Measurements from ENCODE around the gene PUS10. TPM values are rescaled to one million over a fixed set of nuclear protein-coding genes. Genes with fewer than 3 reads are reported as not detected.
"Not testable (repeated sequence)": the region's sequence is repeated elsewhere in the genome, so short reads cannot be mapped to it uniquely, and the experiment has no call there.

PUS10 gene
- total and polyA plus RNA-seq, 2 of the 4 experiments (the other 2 are of a cell fraction) = 4.4 to 5.7 TPM

GRCh38 chr2:61042807-61043206, 24.8 kb upstream of the PUS10 start:
- dilution Hi-C loops (cut with HindIII; ENCODE audit: low sequenced_read_pairs, unreplicated experiment) = no loop called here
- no peak overlapping the region for H3K4ac ChIP-seq (ENCODE audit: low read depth, low read length)
- peaks cover 6 to 20% of the 10 kb centered on the region in 2 experiments; a peak in 3 of 4 replicates for H3K79me1 ChIP-seq (ENCODE audit: low read depth in 1 of 2, low read length in 2 of 2)
- H3K23ac ChIP-seq (ENCODE audit: low read depth, low read length) = no peak overlapping the region
- no peak overlapping the region for H3K4me3 ChIP-seq (ENCODE audit: insufficient read depth, low read depth, low read length)
- POLR2A ChIA-PET (ENCODE audit: unreplicated experiment) = no interaction called here
- H3K14ac ChIP-seq (replicated peaks; ENCODE audit: low read depth, low read length) = no peak overlapping the region
- H2BK20ac ChIP-seq (ENCODE audit: low read depth, low read length) = no peak overlapping the region
- no peak overlapping the region for H2AK5ac ChIP-seq (ENCODE audit: low read depth, low read length)
- no peak for ATAC-seq (ENCODE audit: low read depth)
- no TSS peak for BruUV-seq (replicated peaks)
- CTCF ChIA-PET = no interaction called here
- WGBS, 2 experiments (ENCODE audit: extremely low coverage in 2 of 2, insufficient read length in 1 of 2) = no CpG with 5 or more reads among the region's 3 CpGs
- no peak overlapping the region for H2AK9ac ChIP-seq (replicated peaks; ENCODE audit: low read depth, low read length, poor library complexity)
- H3K27me3 ChIP-seq (ENCODE audit: control insufficient read depth, insufficient read depth, low read length) = no peaks in the 10 kb centered on the region
- no peak overlapping the region for H4K91ac ChIP-seq (ENCODE audit: insufficient read depth, low read depth, low read length)
- H3K9me3 ChIP-seq (ENCODE audit: control insufficient read depth, insufficient read depth, low read length) = no peaks in the 10 kb centered on the region
- H4K8ac ChIP-seq (ENCODE audit: low read depth in 2 of 2, low read length in 2 of 2) = no peak overlapping the region
- H3K18ac ChIP-seq (ENCODE audit: low read depth, low read length) = no peak overlapping the region
- H3K9ac ChIP-seq (ENCODE audit: low read depth, low read length) = no peak overlapping the region
- no peak overlapping the region for H2BK15ac ChIP-seq (ENCODE audit: low read depth, low read length)
- intact Hi-C loops (cut with micrococcal nuclease) = no loop called here
- H3K56ac ChIP-seq (ENCODE audit: extremely low read depth, insufficient read depth, low read length) = no peak overlapping the region
- H4K20me1 ChIP-seq (ENCODE audit: insufficient read depth, low read length) = no peaks in the 10 kb centered on the region; the same call in 1 of the 2 replicates
- H3K9me1 ChIP-seq (ENCODE audit: insufficient read depth, low read length) = peaks cover 5% of the 10 kb centered on the region
- peaks cover 8% of the 10 kb centered on the region for H3K36me3 ChIP-seq (ENCODE audit: control insufficient read depth, insufficient read depth, low read length)
- H3K4me2 ChIP-seq (ENCODE audit: low read depth, low read length) = no peak overlapping the region
- TF ChIP-seq FOS (IDR thresholded peaks at IDR 0.05; ENCODE audit: low read depth, low read length) (no peak), POLR2A (IDR thresholded peaks at IDR 0.05; ENCODE audit: low read depth, low read length) (no peak)
- peaks cover 2% of the 10 kb centered on the region; the same call in 1 of the 2 replicates for H3K4me1 ChIP-seq (ENCODE audit: control insufficient read depth, insufficient read depth, low read length)
- no peak overlapping the region for H2AFZ ChIP-seq (replicated peaks; ENCODE audit: low read length, poor library complexity)
- no peak overlapping the region for H2BK5ac ChIP-seq (ENCODE audit: low read depth, low read length, poor library complexity, severe bottlenecking)
- in situ Hi-C loops (cut with MboI; ENCODE audit: low sequenced_read_pairs) = no loop called here
- H3K27ac ChIP-seq (ENCODE audit: insufficient read depth, low read length) = no peak overlapping the region
- no peak for DNase-seq
- H2BK120ac ChIP-seq (ENCODE audit: low read depth, low read length) = no peak overlapping the region
- no peak overlapping the region for H4K5ac ChIP-seq (ENCODE audit: low read depth, low read length)

GRCh38 chr2:61036643-61037042, 18.6 kb upstream of the PUS10 start:
- BruUV-seq (replicated peaks); H3K4ac ChIP-seq (ENCODE audit: low read depth, low read length); H3K18ac ChIP-seq (ENCODE audit: low read depth, low read length); H2BK20ac ChIP-seq (ENCODE audit: low read depth, low read length); dilution Hi-C loops (cut with HindIII; ENCODE audit: low sequenced_read_pairs, unreplicated experiment); ATAC-seq (ENCODE audit: low read depth); POLR2A ChIA-PET (ENCODE audit: unreplicated experiment); H2AK5ac ChIP-seq (ENCODE audit: low read depth, low read length); H4K8ac ChIP-seq (ENCODE audit: low read depth in 2 of 2, low read length in 2 of 2); H3K56ac ChIP-seq (ENCODE audit: extremely low read depth, insufficient read depth, low read length); in situ Hi-C loops (cut with MboI; ENCODE audit: low sequenced_read_pairs); H3K9ac ChIP-seq (ENCODE audit: low read depth, low read length); CTCF ChIA-PET; H3K27ac ChIP-seq (ENCODE audit: insufficient read depth, low read length); H3K14ac ChIP-seq (replicated peaks; ENCODE audit: low read depth, low read length); H4K5ac ChIP-seq (ENCODE audit: low read depth, low read length); H2BK5ac ChIP-seq (ENCODE audit: low read depth, low read length, poor library complexity, severe bottlenecking); H2BK15ac ChIP-seq (ENCODE audit: low read depth, low read length); H2AFZ ChIP-seq (replicated peaks; ENCODE audit: low read length, poor library complexity); H3K79me1 ChIP-seq (ENCODE audit: low read depth in 1 of 2, low read length in 2 of 2); H4K91ac ChIP-seq (ENCODE audit: insufficient read depth, low read depth, low read length); H3K4me2 ChIP-seq (ENCODE audit: low read depth, low read length); H3K4me3 ChIP-seq (ENCODE audit: insufficient read depth, low read depth, low read length); H3K9me3 ChIP-seq (ENCODE audit: control insufficient read depth, insufficient read depth, low read length); H3K27me3 ChIP-seq (ENCODE audit: control insufficient read depth, insufficient read depth, low read length); DNase-seq; H3K4me1 ChIP-seq (ENCODE audit: control insufficient read depth, insufficient read depth, low read length); H2BK120ac ChIP-seq (ENCODE audit: low read depth, low read length); H3K23ac ChIP-seq (ENCODE audit: low read depth, low read length); H4K20me1 ChIP-seq (ENCODE audit: insufficient read depth, low read length); H2AK9ac ChIP-seq (replicated peaks; ENCODE audit: low read depth, low read length, poor library complexity); H3K9me1 ChIP-seq (ENCODE audit: insufficient read depth, low read length); intact Hi-C loops (cut with micrococcal nuclease): not testable (repeated sequence)
- no CpG with 5 or more reads among the region's 2 CpGs for WGBS, 2 experiments (ENCODE audit: extremely low coverage in 2 of 2, insufficient read length in 1 of 2)
- peaks cover 22% of the 10 kb centered on the region for H3K36me3 ChIP-seq (ENCODE audit: control insufficient read depth, insufficient read depth, low read length)
